ENCODE data around the gene IGLL5.
"Not testable (repeated sequence)": the region's sequence is repeated elsewhere in the genome, so short reads cannot be mapped to it uniquely, and the experiment has no call there.

IGLL5 gene

GRCh38 chr22:22914726-22915669, 27.4 kb downstream of the IGLL5 start:
- no peak for DNase-seq (ENCODE audit: low spot score)

- DNase-seq (ENCODE audit: low spot score), result no peak
These were observed 28.0 kb downstream of the IGLL5 start for GRCh38 chr22:22915670-22916035.

- no peak for DNase-seq (ENCODE audit: low spot score)
These were observed 28.8 kb downstream of the IGLL5 start for GRCh38 chr22:22916215-22916951.

GRCh38 chr22:22916952-22917290, 29.3 kb downstream of the IGLL5 start:
- no peak for DNase-seq (ENCODE audit: low spot score)

GRCh38 chr22:22917377-22917776, 29.8 kb downstream of the IGLL5 start:
- no peak for DNase-seq (ENCODE audit: low spot score)

- no peak for DNase-seq (ENCODE audit: low spot score)
These were observed 30.8 kb downstream of the IGLL5 start for GRCh38 chr22:22918297-22918965.

- no peak for DNase-seq (ENCODE audit: low spot score)
These were observed 31.4 kb downstream of the IGLL5 start for GRCh38 chr22:22919041-22919440.

- no peak for DNase-seq (ENCODE audit: low spot score)
These were observed 32.6 kb downstream of the IGLL5 start for GRCh38 chr22:22920104-22920654.

- no peak for DNase-seq (ENCODE audit: low spot score)
These were observed 33.4 kb downstream of the IGLL5 start for GRCh38 chr22:22920910-22921550.

GRCh38 chr22:22921575-22921974, 34.0 kb downstream of the IGLL5 start:
- DNase-seq (ENCODE audit: low spot score), result no peak

- not testable (repeated sequence) for DNase-seq (ENCODE audit: low spot score)
These were observed 34.7 kb downstream of the IGLL5 start for GRCh38 chr22:22922092-22922953.

- no peak for DNase-seq (ENCODE audit: low spot score)
These were observed 35.3 kb downstream of the IGLL5 start for GRCh38 chr22:22922954-22923319.

- DNase-seq (ENCODE audit: low spot score), result no peak
These were observed 35.8 kb downstream of the IGLL5 start for GRCh38 chr22:22923379-22923778.

- no peak for DNase-seq (ENCODE audit: low spot score)
These were observed 36.3 kb downstream of the IGLL5 start for GRCh38 chr22:22923930-22924329.

- no peak for DNase-seq (ENCODE audit: low spot score)
These were observed 36.9 kb downstream of the IGLL5 start for GRCh38 chr22:22924369-22925145.

GRCh38 chr22:22925146-22925804, 37.7 kb downstream of the IGLL5 start:
- no peak for DNase-seq (ENCODE audit: low spot score)

GRCh38 chr22:22925805-22926369, 38.3 kb downstream of the IGLL5 start:
- no peak for DNase-seq (ENCODE audit: low spot score)

- no peak for DNase-seq (ENCODE audit: low spot score)
These were observed 39.0 kb downstream of the IGLL5 start for GRCh38 chr22:22926370-22927195.

Measured in hematopoietic multipotent progenitor cell treated with erythropoietin and hydrocortisone succinate and interleukin-3 and kit ligand, for 17 days (in vitro differentiated cells).